Upper lobe of left lung (tissue), 6 donors: ENCODE data around the gene MACROD2. TPM values are rescaled to one million over a fixed set of nuclear protein-coding genes. Genes with fewer than 3 reads are reported as not detected.

Source experiments
- ATAC-seq, 2 donors: fragments of 200-7000 bp; cut with Tn5 transposase; one replicate each; pipeline ENCODE4 v1.9.1; 2022; ENCODE audit warnings: mild to moderate bottlenecking in 2 of 2, moderate library complexity in 2 of 2; ENCODE audit not compliant: low FRiP score in 2 of 2
- DNase-seq, 2 donors: peaks; one replicate each; pipeline ENCODE4 v3.0.0-alpha.2; 2019 to 2020
- H3K27ac ChIP-seq, 4 donors: fragments of 200-600 bp; sonication (generic); one replicate each; pipeline ENCODE4 v1.5.1; 2016 to 2019
- H3K27me3 ChIP-seq, 4 donors: fragments of 200-600 bp; sonication (generic); one replicate each; pipeline ENCODE4 v1.5.1; 2017 to 2019
- H3K36me3 ChIP-seq, 4 donors: fragments of 200-600 bp; sonication (generic); one replicate each; pipeline ENCODE4 v1.5.1; 2016 to 2019
- H3K4me1 ChIP-seq, 4 donors: fragments of 200-600 bp; sonication (generic); one replicate each; pipeline ENCODE4 v1.5.1; 2018 to 2019
- H3K4me3 ChIP-seq, 4 donors: fragments of 200-600 bp; sonication (generic); one replicate each; pipeline ENCODE4 v1.5.1; 2017 to 2019; ENCODE audit warnings: mild to moderate bottlenecking in 2 of 4, moderate library complexity in 1 of 4
- H3K9me3 ChIP-seq, 4 donors: fragments of 200-600 bp; sonication (generic); one replicate each; pipeline ENCODE4 v1.5.1; 2018 to 2019
- EP300 ChIP-seq, 4 donors: sonication (generic); formaldehyde crosslinking; IDR thresholded peaks; one replicate each; pipeline ENCODE4 v1.5.1; 2017; ENCODE audit warnings: antibody characterized with exemption in 4 of 4, control low read depth in 2 of 4
- POLR2A ChIP-seq, 4 donors: fragments of 450-650 bp; IDR thresholded peaks; one replicate each; pipeline ENCODE4 v1.5.1; 2016 to 2017; ENCODE audit warnings: antibody characterized with exemption in 4 of 4, mild to moderate bottlenecking in 2 of 4
- POLR2AphosphoS5 ChIP-seq, 2 donors: sonication (generic); formaldehyde crosslinking; IDR thresholded peaks; one replicate each; pipeline ENCODE4 v1.5.1; 2017; ENCODE audit warnings: antibody characterized with exemption in 2 of 2
- WGBS, 2 donors: methylation state at CpG; one replicate each; pipeline ENCODE4 v1.1.5; 2017 to 2018; 5-methylcytosine and 5-hydroxymethylcytosine counted together
- total RNA-seq, 6 donors: library from RNA; depleted of rRNA in 4 of 6; stranded (reverse); fragments of >200 nt in 4 of 6; gene quantifications; one replicate each; pipeline versions ENCODE4 v1.1.0 to v1.2.1, GENCODE V29; 2016 to 2021
- TF ChIP-seq, protein P1 (sequence below), 6 experiments: fragments of 450-650 bp in 4 of 6; fragments of 200-600 bp in 2 of 6; sonication (generic) in 2 of 6; IDR thresholded peaks; one replicate each; pipeline ENCODE4 v1.5.1; 2016 to 2019; ENCODE audit warnings: antibody characterized with exemption in 6 of 6
- donor health status: DM: no; HTN: no; CAD: no; lungs with moderate emphysema.
- donor health status: DM: no; HTN: yes; CAD: no; lungs with severe emphysema.

The MACROD2 gene
- total RNA-seq, 6 donors from 2014 or later = 20.7 to 84.3 (median 36.3) TPM

DNA sequence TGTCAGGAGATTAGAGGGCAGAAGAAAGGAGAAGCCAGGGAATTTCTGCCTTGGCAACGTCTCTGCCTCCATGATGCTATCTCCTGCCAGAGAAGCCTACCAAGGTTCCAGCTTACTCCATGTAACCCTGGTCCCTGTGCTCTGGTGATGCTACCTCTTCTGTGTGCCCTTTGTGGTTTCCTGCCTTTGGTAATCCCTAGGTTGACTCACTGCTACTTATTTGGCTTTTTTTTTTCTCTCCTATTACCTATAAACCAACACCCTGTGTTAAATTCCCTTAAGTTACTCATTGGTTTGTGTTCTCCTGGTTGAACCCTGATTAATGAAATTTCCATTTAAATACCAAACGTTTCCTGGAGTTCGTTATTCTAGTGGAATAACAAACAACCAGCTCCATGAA is 869.9 kb downstream of the MACROD2 start:
- DNase-seq = no peak
- Histone ChIP-seq H3K4me1 (no peaks in the 10 kb centered on the region), H3K9me3 (no peaks in the 10 kb centered on the region), H3K4me3 (no peak overlapping the region), H3K27ac (no peak overlapping the region), H3K36me3 (no peaks in the 10 kb centered on the region), H3K27me3 (no peaks in the 10 kb centered on the region)
- WGBS, 2 donors = 62 to 66% methylated on average over 3 of the region's 3 CpGs
- no peak for ATAC-seq
- TF ChIP-seq, protein P1, sequence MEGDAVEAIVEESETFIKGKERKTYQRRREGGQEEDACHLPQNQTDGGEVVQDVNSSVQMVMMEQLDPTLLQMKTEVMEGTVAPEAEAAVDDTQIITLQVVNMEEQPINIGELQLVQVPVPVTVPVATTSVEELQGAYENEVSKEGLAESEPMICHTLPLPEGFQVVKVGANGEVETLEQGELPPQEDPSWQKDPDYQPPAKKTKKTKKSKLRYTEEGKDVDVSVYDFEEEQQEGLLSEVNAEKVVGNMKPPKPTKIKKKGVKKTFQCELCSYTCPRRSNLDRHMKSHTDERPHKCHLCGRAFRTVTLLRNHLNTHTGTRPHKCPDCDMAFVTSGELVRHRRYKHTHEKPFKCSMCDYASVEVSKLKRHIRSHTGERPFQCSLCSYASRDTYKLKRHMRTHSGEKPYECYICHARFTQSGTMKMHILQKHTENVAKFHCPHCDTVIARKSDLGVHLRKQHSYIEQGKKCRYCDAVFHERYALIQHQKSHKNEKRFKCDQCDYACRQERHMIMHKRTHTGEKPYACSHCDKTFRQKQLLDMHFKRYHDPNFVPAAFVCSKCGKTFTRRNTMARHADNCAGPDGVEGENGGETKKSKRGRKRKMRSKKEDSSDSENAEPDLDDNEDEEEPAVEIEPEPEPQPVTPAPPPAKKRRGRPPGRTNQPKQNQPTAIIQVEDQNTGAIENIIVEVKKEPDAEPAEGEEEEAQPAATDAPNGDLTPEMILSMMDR (IDR thresholded peaks at IDR 0.05) = no peak
- TF ChIP-seq POLR2AphosphoS5 (IDR thresholded peaks at IDR 0.05) (no peak), EP300 (IDR thresholded peaks at IDR 0.05) (no peak), POLR2A (IDR thresholded peaks at IDR 0.05) (no peak)

DNA sequence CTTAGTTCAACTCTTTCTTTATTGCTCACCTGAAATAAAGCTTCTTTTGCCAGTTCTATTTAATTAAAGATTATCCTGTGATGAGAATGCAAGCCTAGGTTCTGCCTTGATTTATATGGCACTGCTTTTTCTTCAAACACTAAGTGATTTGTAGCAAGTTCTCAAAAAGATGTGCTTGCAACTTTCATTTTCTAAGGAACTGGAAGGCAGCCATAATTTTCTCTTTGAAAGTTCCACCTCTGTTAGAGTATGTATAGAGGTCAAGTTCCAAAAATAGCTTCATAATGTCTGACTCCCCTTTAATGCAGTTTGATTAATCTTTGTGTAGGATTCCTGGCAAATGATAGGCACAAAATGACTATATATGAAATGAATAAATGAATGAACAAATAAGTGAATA is 870.4 kb downstream of the MACROD2 start:
- ATAC-seq = no peak
- Histone ChIP-seq H3K27ac (no peak overlapping the region), H3K36me3 (no peaks in the 10 kb centered on the region), H3K27me3 (no peaks in the 10 kb centered on the region), H3K9me3 (no peaks in the 10 kb centered on the region), H3K4me3 (no peak overlapping the region), H3K4me1 (no peaks in the 10 kb centered on the region)
- no peak for DNase-seq
- no peak for TF ChIP-seq EP300 (IDR thresholded peaks at IDR 0.05)
- TF ChIP-seq, protein P1 (IDR thresholded peaks at IDR 0.05) = no peak
- TF ChIP-seq POLR2AphosphoS5 (IDR thresholded peaks at IDR 0.05) = no peak

DNA sequence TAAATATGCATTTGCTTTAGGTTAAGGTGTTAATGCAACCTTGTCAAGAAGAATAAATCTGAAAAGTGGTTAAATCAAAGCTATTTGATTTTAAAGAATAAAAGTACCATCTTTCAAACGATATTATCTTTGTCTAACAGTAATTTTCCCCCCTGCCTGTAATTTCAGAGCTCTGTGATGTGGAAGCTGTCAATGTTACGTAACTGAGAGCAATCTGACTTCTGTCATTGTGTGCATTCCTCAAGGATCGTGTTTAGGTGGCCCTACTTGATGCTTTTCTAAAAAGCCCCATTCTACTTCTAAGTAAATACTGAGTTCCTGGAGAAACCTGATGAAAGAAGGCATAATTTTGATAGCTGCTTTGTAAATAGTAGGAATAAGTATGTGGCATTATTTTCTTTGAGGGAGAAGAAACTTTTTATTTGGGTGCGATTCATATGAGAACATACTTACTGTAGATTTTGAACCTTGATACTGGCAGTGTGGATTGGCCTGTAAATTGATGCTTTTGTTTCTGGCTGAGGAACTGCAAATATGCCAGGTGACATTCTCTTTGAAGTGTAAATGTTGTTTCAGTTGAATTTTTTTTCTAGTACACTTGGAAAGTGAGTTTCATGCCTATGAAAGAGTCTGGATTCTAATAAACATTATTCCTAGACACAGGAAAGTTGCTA is 871.7 kb downstream of the MACROD2 start:
- Histone ChIP-seq H3K9me3 (no peaks in the 10 kb centered on the region), H3K4me1 (no peaks in the 10 kb centered on the region), H3K36me3 (no peaks in the 10 kb centered on the region), H3K27me3 (no peaks in the 10 kb centered on the region), H3K27ac (no peak overlapping the region), H3K4me3 (no peak overlapping the region)
- TF ChIP-seq POLR2AphosphoS5 (IDR thresholded peaks at IDR 0.05) (no peak), POLR2A (IDR thresholded peaks at IDR 0.05) (no peak), EP300 (IDR thresholded peaks at IDR 0.05) (no peak)
- TF ChIP-seq, protein P1 (IDR thresholded peaks at IDR 0.05) = no peak
- ATAC-seq (no peak), DNase-seq (no peak)
- WGBS, 2 donors = 45 to 57% methylated on average over 4 of the region's 4 CpGs

DNA sequence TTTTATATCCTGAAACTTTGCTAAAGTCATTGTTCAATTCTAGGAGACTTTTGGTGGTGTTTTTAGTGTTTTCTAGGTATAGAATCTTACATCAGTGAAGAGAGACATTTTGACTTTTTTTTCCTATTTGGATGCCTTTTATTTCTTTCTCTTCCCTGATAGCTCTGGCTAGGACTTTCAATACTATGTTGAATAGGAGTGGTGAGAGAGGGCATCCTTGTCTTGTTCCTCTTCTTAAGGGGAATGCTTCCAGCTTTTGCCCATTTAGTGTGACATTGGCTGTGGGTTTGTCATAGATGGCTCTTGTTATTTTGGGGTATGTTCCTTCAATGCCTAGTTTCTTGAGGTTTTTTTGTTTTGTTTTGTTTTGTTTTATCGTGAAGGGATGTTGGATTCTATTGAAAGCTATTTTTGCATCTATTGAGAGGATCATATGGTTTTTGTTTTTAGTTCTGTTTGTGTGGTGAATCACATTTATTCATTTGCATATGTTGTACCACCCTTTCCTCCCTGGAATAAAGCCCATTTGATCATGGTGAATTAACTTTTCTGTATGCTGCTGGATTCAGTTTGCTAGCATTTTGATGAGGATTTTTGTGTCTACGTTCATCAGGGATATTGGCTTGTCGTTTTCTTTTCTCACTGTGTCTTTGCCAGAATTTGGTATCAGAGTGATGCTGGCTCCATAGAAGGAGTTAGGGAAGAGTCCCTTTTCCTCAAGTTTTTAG is 882.1 kb downstream of the MACROD2 start:
- TF ChIP-seq POLR2A (IDR thresholded peaks at IDR 0.05) = no peak
- no peak for TF ChIP-seq POLR2AphosphoS5 (IDR thresholded peaks at IDR 0.05)
- TF ChIP-seq, protein P1 (IDR thresholded peaks at IDR 0.05) = no peak
- TF ChIP-seq EP300 (IDR thresholded peaks at IDR 0.05) = no peak
- Histone ChIP-seq H3K27ac (no peak overlapping the region), H3K27me3 (no peaks in the 10 kb centered on the region), H3K9me3 (no peaks in the 10 kb centered on the region), H3K36me3 (no peaks in the 10 kb centered on the region), H3K4me3 (no peak overlapping the region), H3K4me1 (no peaks in the 10 kb centered on the region)
- 76 to 79% methylated on average over 3 of the region's 3 CpGs for WGBS, 2 donors
- no peak for ATAC-seq
- DNase-seq = no peak

DNA sequence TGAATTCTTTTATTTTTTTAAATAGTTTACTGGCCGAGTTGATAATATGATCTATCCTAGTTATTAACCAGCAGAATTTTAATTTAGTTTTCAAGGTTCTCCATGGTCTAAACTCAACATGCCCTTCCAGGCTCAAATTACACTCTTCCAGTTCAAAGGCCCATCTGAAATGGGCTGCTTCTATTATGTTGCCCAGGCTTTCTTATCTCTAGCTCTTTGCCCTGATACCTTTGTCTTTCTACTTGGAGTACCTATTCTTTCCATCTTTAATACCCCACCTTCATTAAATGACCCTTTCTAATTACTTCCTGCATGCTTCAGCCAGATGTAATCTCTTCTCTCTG is 883.3 kb downstream of the MACROD2 start:
- DNase-seq (no peak), ATAC-seq (no peak)
- Histone ChIP-seq H3K36me3 (no peaks in the 10 kb centered on the region), H3K9me3 (no peaks in the 10 kb centered on the region), H3K4me3 (no peak overlapping the region), H3K27me3 (no peaks in the 10 kb centered on the region), H3K27ac (no peak overlapping the region), H3K4me1 (no peaks in the 10 kb centered on the region)
- TF ChIP-seq POLR2AphosphoS5 (IDR thresholded peaks at IDR 0.05) (no peak), EP300 (IDR thresholded peaks at IDR 0.05) (no peak), POLR2A (IDR thresholded peaks at IDR 0.05) (no peak)
- TF ChIP-seq, protein P1 (IDR thresholded peaks at IDR 0.05) = no peak
- WGBS, 2 donors = 92% methylated on average over 1 of the region's 1 CpG
